Smooth muscle cell (in vitro differentiated cells): ENCODE results near the gene SH3RF3. TPM values are rescaled to one million over a fixed set of nuclear protein-coding genes. Genes with fewer than 3 reads are reported as not detected.

Source experiments
- DNase-seq: peaks from one replicate; lab custom pipeline; 2025; ENCODE audit not compliant: unreplicated experiment; lab: John Stamatoyannopoulos, UW
- H2AFZ ChIP-seq: fragments of 200-600 bp; sonication (generic); 2 replicates; pipeline ENCODE4 v1.6.0; 2016; ENCODE audit warnings: antibody characterized with exemption, low read depth, mild to moderate bottlenecking
- H3F3A ChIP-seq: fragments of 200-600 bp; sonication (generic); 2 replicates; pipeline ENCODE4 v1.6.0; 2017; ENCODE audit warnings: antibody characterized with exemption, low read depth
- H3K27ac ChIP-seq: fragments of 200-600 bp; sonication (generic); 2 replicates; pipeline ENCODE4 v1.5.1; 2016; ENCODE audit warnings: low read depth, mild to moderate bottlenecking
- H3K27me3 ChIP-seq: fragments of 200-600 bp; sonication (generic); 2 replicates; pipeline ENCODE4 v1.6.1; 2016; ENCODE audit warnings: low read depth, mild to moderate bottlenecking
- H3K36me3 ChIP-seq: fragments of 200-600 bp; sonication (generic); 2 replicates; pipeline ENCODE4 v1.5.1; 2016; ENCODE audit warnings: low read depth
- H3K4me1 ChIP-seq: fragments of 200-600 bp; sonication (generic); 2 replicates; pipeline ENCODE4 v1.5.1; 2016; ENCODE audit warnings: low read depth
- H3K4me2 ChIP-seq: fragments of 200-600 bp; sonication (generic); 2 replicates; pipeline ENCODE4 v1.6.0; 2016; ENCODE audit warnings: mild to moderate bottlenecking
- H3K4me3 ChIP-seq: fragments of 200-600 bp; sonication (generic); 2 replicates; pipeline ENCODE4 v1.5.1; 2016; ENCODE audit warnings: mild to moderate bottlenecking
- H3K79me2 ChIP-seq: fragments of 200-600 bp; sonication (generic); 2 replicates; pipeline ENCODE4 v1.6.0; 2016; ENCODE audit warnings: low read depth, mild to moderate bottlenecking
- H3K9ac ChIP-seq: fragments of 200-600 bp; sonication (generic); 2 replicates; pipeline ENCODE4 v1.6.0; 2016; ENCODE audit warnings: low read depth
- H3K9me3 ChIP-seq: fragments of 200-600 bp; sonication (generic); replicated peaks from 2 replicates; pipeline ENCODE4 v1.5.1; 2016; ENCODE audit warnings: low read depth
- H4K20me1 ChIP-seq: fragments of 200-600 bp; sonication (generic); 2 replicates; pipeline ENCODE4 v1.6.0; 2016; ENCODE audit warnings: low read depth
- CTCF ChIP-seq: fragments of 200-600 bp; sonication (generic); IDR thresholded peaks from 2 replicates; pipeline ENCODE4 v1.5.1; 2017; ENCODE audit warnings: borderline replicate concordance, mild to moderate bottlenecking, antibody characterized with exemption; ENCODE audit not compliant: insufficient read depth, poor library complexity, severe bottlenecking
- WGBS: methylation state at CpG from one replicate; pipeline ENCODE4 v1.1.7; 2016; ENCODE audit warnings: low lambda C conversion rate; 5-methylcytosine and 5-hydroxymethylcytosine counted together
- polyA plus RNA-seq: library from polyadenylated mRNA; unstranded; fragments of >200 nt; fragmentation: Nextera tagmentation; extraction: Ambion mirVana; gene quantifications from 2 replicates; pipeline ENCODE4 v1.2.1, GENCODE V29; 2016
- total RNA-seq: library from RNA; depleted of rRNA; stranded (reverse); fragments of >200 nt; gene quantifications from 2 replicates; pipeline ENCODE4 v1.2.3, GENCODE V29; 2014

SH3RF3 gene
- total and polyA plus RNA-seq, 2 experiments from 2014 or later, result 6.6 to 11.8 TPM

GRCh38 chr2:109336296-109336695, 207.3 kb downstream of the SH3RF3 start:
- Histone ChIP-seq H3K27ac (peak overlapping the region; percentile 82), H3K4me2 (peak overlapping the region; percentile 76), H2AFZ (no peak overlapping the region), H3K36me3 (no peaks in the 10 kb centered on the region), H3K27me3 (no peaks in the 10 kb centered on the region), H3K79me2 (no peaks in the 10 kb centered on the region), H3F3A (no peaks in the 10 kb centered on the region), H3K4me3 (no peak overlapping the region), H3K9ac (no peak overlapping the region), H4K20me1 (no peaks in the 10 kb centered on the region), H3K4me1 (peaks cover 21% of the 10 kb centered on the region), H3K9me3 (no peaks in the 10 kb centered on the region)
- WGBS, result 59% methylated on average over 6 of the region's 6 CpGs
- TF ChIP-seq CTCF, result no peak
- no peak for DNase-seq

- H3K4me1 ChIP-seq, result peaks cover 13% of the 10 kb centered on the region
- H4K20me1 ChIP-seq, result peaks cover 3% of the 10 kb centered on the region
- H3K27ac ChIP-seq, result peak overlapping the region; percentile 82
- no peak overlapping the region for H2AFZ ChIP-seq
- no peak overlapping the region for H3K9ac ChIP-seq
- 95% methylated on average over 9 of the region's 9 CpGs for WGBS
- H3K79me2 ChIP-seq, result no peaks in the 10 kb centered on the region
- H3K4me3 ChIP-seq, result no peak overlapping the region
- no peaks in the 10 kb centered on the region for H3F3A ChIP-seq
- no peak for TF ChIP-seq CTCF
- H3K4me2 ChIP-seq, result no peak overlapping the region
- DNase-seq, result no peak
- H3K9me3 ChIP-seq, result no peaks in the 10 kb centered on the region
- H3K27me3 ChIP-seq, result no peaks in the 10 kb centered on the region
- H3K36me3 ChIP-seq, result no peaks in the 10 kb centered on the region
These were observed 208.2 kb downstream of the SH3RF3 start for GRCh38 chr2:109337221-109337620.

- no peak overlapping the region for H3K4me2 ChIP-seq
- no peak overlapping the region for H2AFZ ChIP-seq
- no peaks in the 10 kb centered on the region for H3K36me3 ChIP-seq
- H3K4me1 ChIP-seq, result peaks cover 19% of the 10 kb centered on the region
- H3K79me2 ChIP-seq, result peaks cover 3% of the 10 kb centered on the region
- no peak for DNase-seq
- no peak overlapping the region for H3K9ac ChIP-seq
- H3F3A ChIP-seq, result no peaks in the 10 kb centered on the region
- no peaks in the 10 kb centered on the region for H3K9me3 ChIP-seq
- peaks cover 12% of the 10 kb centered on the region for H4K20me1 ChIP-seq
- H3K27ac ChIP-seq, result no peak overlapping the region
- no peaks in the 10 kb centered on the region for H3K27me3 ChIP-seq
- TF ChIP-seq CTCF, result no peak
- WGBS, result 77% methylated on average over 6 of the region's 6 CpGs
- no peak overlapping the region for H3K4me3 ChIP-seq
These were observed 210.5 kb downstream of the SH3RF3 start for GRCh38 chr2:109339519-109339966.

GRCh38 chr2:109340381-109340780, 211.4 kb downstream of the SH3RF3 start:
- peaks cover 3% of the 10 kb centered on the region for H3K79me2 ChIP-seq
- no peak overlapping the region for H2AFZ ChIP-seq
- H3K9me3 ChIP-seq, result no peaks in the 10 kb centered on the region
- no peak for DNase-seq
- H3K9ac ChIP-seq, result no peak overlapping the region
- no peak overlapping the region for H3K4me3 ChIP-seq
- peaks cover 17% of the 10 kb centered on the region for H4K20me1 ChIP-seq
- WGBS, result 94% methylated on average over 4 of the region's 4 CpGs
- H3K27ac ChIP-seq, result no peak overlapping the region
- H3K36me3 ChIP-seq, result no peaks in the 10 kb centered on the region
- no peak overlapping the region for H3K4me2 ChIP-seq
- H3K4me1 ChIP-seq, result peaks cover 19% of the 10 kb centered on the region
- no peak for TF ChIP-seq CTCF
- H3F3A ChIP-seq, result no peaks in the 10 kb centered on the region
- H3K27me3 ChIP-seq, result no peaks in the 10 kb centered on the region
